Measurements from ENCODE around the gene ACBD7. TPM values are rescaled to one million over a fixed set of nuclear protein-coding genes. Genes with fewer than 3 reads are reported as not detected.

ACBD7 gene
- total and polyA plus RNA-seq, 9 of the 15 experiments (the other 6 are each of a cell fraction or from before 2014, with no cell fraction given), result 0.21 to 3.2 (median 0.84) TPM

DNA sequence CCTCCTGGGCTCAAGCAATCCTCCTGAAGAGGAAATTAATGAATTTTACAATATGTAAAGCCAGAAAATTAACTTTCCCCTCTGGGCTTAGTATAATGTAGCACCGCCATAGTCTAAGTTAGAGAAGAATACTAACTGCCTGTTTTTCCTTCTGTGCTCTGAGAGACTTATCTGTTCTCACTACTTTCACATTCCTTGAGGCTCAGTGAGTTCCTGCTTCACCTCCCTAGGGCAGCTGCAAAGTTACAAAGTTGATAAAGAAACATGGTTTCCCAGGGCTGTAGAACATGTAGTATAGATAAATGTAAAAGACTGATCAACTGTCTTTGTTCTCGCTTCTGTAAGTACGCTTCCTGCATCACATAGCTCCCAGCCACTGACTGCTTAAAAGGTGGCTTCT is 60.8 kb downstream of the ACBD7 start:
- 2% methylated on average over 3 of the region's 3 CpGs for WGBS (ENCODE audit: insufficient coverage, low coverage, missing lambda C conversion rate)

More for the DNA sequence above, 60.8 kb downstream of the ACBD7 start:
- H3K27ac ChIP-seq (ENCODE audit: extremely low read depth, low read depth, low read length), result no peak overlapping the region
- H3K9ac ChIP-seq (ENCODE audit: insufficient read depth in 1 of 2, low read depth in 2 of 2, low read length in 2 of 2), result no peak overlapping the region
- H3K4me1 ChIP-seq (replicated peaks in 1 of 2; ENCODE audit: control insufficient read depth in 2 of 2, insufficient read depth in 2 of 2, low read length in 2 of 2), result peaks cover 0 to 5% of the 10 kb centered on the region in 2 experiments; a peak in 2 of 5 replicates
- DNase-seq (ENCODE audit: extremely low read depth in 1 of 4, low spot score in 3 of 4), result peak in 1 of 4 experiments; percentile 41
- BruUV-seq (replicated peaks), result no TSS peak
- POLR2A ChIA-PET, result no interaction called here
- H4K20me1 ChIP-seq (replicated peaks; ENCODE audit: control insufficient read depth, insufficient read depth, low read length), result no peaks in the 10 kb centered on the region
- in situ Hi-C loops (cut with MboI) (no loop called here), intact Hi-C loops (cut with micrococcal nuclease) (no loop called here)
- no peaks in the 10 kb centered on the region for H3K9me3 ChIP-seq (replicated peaks; ENCODE audit: control insufficient read depth, insufficient read depth, low read depth, low read length)
- H2AFZ ChIP-seq (ENCODE audit: low read depth, low read length), result peak overlapping the region; percentile 35; the same call in 1 of the 2 replicates
- TF ChIP-seq, protein P1, sequence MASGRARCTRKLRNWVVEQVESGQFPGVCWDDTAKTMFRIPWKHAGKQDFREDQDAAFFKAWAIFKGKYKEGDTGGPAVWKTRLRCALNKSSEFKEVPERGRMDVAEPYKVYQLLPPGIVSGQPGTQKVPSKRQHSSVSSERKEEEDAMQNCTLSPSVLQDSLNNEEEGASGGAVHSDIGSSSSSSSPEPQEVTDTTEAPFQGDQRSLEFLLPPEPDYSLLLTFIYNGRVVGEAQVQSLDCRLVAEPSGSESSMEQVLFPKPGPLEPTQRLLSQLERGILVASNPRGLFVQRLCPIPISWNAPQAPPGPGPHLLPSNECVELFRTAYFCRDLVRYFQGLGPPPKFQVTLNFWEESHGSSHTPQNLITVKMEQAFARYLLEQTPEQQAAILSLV (tag; IDR thresholded peaks at IDR 0.05), result no peak
- TF ChIP-seq RBFOX2 (IDR thresholded peaks at IDR 0.05; ENCODE audit: low read depth, low read length) (no peak), ETS2 (tag; IDR thresholded peaks at IDR 0.05; ENCODE audit: borderline replicate concordance, poor library complexity, severe bottlenecking) (no peak), CBFA2T3 (IDR thresholded peaks at IDR 0.05) (0 out of 2 replicates have a peak, but pooled peaks have one; percentile 20), BCOR (IDR thresholded peaks at IDR 0.05) (no peak), TCF3 (CRISPR knock-in tag; IDR thresholded peaks at IDR 0.05) (peak; percentile 47), GTF2F1 (IDR thresholded peaks at IDR 0.05; ENCODE audit: low read depth, low read length) (no peak)
- TF ChIP-seq, protein P2, sequence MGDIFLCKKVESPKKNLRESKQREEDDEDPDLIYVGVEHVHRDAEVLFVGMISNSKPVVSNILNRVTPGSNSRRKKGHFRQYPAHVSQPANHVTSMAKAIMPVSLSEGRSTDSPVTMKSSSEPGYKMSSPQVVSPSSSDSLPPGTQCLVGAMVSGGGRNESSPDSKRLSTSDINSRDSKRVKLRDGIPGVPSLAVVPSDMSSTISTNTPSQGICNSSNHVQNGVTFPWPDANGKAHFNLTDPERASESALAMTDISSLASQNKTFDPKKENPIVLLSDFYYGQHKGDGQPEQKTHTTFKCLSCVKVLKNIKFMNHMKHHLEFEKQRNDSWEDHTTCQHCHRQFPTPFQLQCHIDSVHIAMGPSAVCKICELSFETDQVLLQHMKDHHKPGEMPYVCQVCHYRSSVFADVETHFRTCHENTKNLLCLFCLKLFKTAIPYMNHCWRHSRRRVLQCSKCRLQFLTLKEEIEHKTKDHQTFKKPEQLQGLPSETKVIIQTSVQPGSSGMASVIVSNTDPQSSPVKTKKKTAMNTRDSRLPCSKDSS (IDR thresholded peaks at IDR 0.05; ENCODE audit: low read depth, partially characterized antibody), result no peak
- no peaks in the 10 kb centered on the region; a peak in 1 of 5 replicates for H3K27me3 ChIP-seq (ENCODE audit: control insufficient read depth in 2 of 2, insufficient read depth in 2 of 2, low read length in 2 of 2)
- no peaks in the 10 kb centered on the region for H3K36me3 ChIP-seq (ENCODE audit: control insufficient read depth, insufficient read depth, low read length)
- FAIRE-seq, result no peak
- H3K4me2 ChIP-seq (ENCODE audit: insufficient read depth, low read length), result no peak overlapping the region
- no peak overlapping the region for H3K4me3 ChIP-seq
- H3K9me1 ChIP-seq (ENCODE audit: control insufficient read depth, insufficient read depth, low read length), result no peaks in the 10 kb centered on the region
- H3K79me2 ChIP-seq (ENCODE audit: control insufficient read depth, insufficient read depth, low read length), result no peaks in the 10 kb centered on the region
- CTCF ChIA-PET (ENCODE audit: low intra/inter-chr PET ratio), result no interaction called here
- no peak for ATAC-seq

Other genes starting within 250 kb of the ACBD7 start
- 26.4 and 28.1 TPM in 2 replicates for gene SUV39H2, start 209.9 kb downstream of the ACBD7 start, total RNA-seq (2014; rRNA removed)
- 49.6 and 53.5 TPM in 2 replicates for gene SUV39H2, start 209.9 kb downstream of the ACBD7 start, total RNA-seq (2014; rRNA removed; fragmentation: Illumina TruSeq; extraction: Trizol)
- gene SUV39H2, start 209.9 kb downstream of the ACBD7 start, total RNA-seq (2015; rRNA removed; fragmentation: Illumina TruSeq; extraction: Trizol), result 37.5 and 41.3 TPM in 2 replicates
- 32.6 and 36.6 TPM in 2 replicates for gene SUV39H2, start 209.9 kb downstream of the ACBD7 start, total RNA-seq (2021)
- 28.3 and 40.6 TPM in 2 replicates for gene SUV39H2, start 209.9 kb downstream of the ACBD7 start, polyA plus RNA-seq (2011; rRNA removed)
- gene SUV39H2, start 209.9 kb downstream of the ACBD7 start, polyA plus RNA-seq (2014; fragmentation: Illumina TruSeq; extraction: Trizol), result 38.4 and 54.3 TPM in 2 replicates
- gene SUV39H2, start 209.9 kb downstream of the ACBD7 start, polyA plus RNA-seq (2014; fragmentation: Nextera tagmentation; extraction: Ambion mirVana), result 10 to 100 TPM; 41.7 to 45.7 TPM
- gene SUV39H2, start 209.9 kb downstream of the ACBD7 start, polyA plus RNA-seq (2014; rRNA removed), result 24.1 and 27.0 TPM in 2 replicates
- gene DCLRE1C, start 134.7 kb downstream of the ACBD7 start, total RNA-seq (2014; rRNA removed), result 8.8 and 10.5 TPM in 2 replicates
- gene DCLRE1C, start 134.7 kb downstream of the ACBD7 start, total RNA-seq (2014; rRNA removed; fragmentation: Illumina TruSeq; extraction: Trizol), result 21.4 and 22.2 TPM in 2 replicates
- gene DCLRE1C, start 134.7 kb downstream of the ACBD7 start, total RNA-seq (2015; rRNA removed; fragmentation: Illumina TruSeq; extraction: Trizol), result 19.5 and 19.6 TPM in 2 replicates
- gene DCLRE1C, start 134.7 kb downstream of the ACBD7 start, total RNA-seq (2021), result 10.5 and 13.0 TPM in 2 replicates
- gene DCLRE1C, start 134.7 kb downstream of the ACBD7 start, polyA plus RNA-seq (2011; rRNA removed), result 7.6 and 10.5 TPM in 2 replicates
- 13.9 and 15.5 TPM in 2 replicates for gene DCLRE1C, start 134.7 kb downstream of the ACBD7 start, polyA plus RNA-seq (2014; fragmentation: Illumina TruSeq; extraction: Trizol)
- 10 to 100 TPM; 15.6 to 22.0 TPM for gene DCLRE1C, start 134.7 kb downstream of the ACBD7 start, polyA plus RNA-seq (2014; fragmentation: Nextera tagmentation; extraction: Ambion mirVana)
- 8.3 and 10.0 TPM in 2 replicates for gene DCLRE1C, start 134.7 kb downstream of the ACBD7 start, polyA plus RNA-seq (2014; rRNA removed)
- gene MEIG1, start 129.4 kb downstream of the ACBD7 start, total RNA-seq (2014; rRNA removed), result 1.7 TPM in 1 of 2 replicates, not detected in the other
- gene MEIG1, start 129.4 kb downstream of the ACBD7 start, total RNA-seq (2014; rRNA removed; fragmentation: Illumina TruSeq; extraction: Trizol), result 0.58 TPM in 1 of 2 replicates, not detected in the other
- not detected in 2 replicates for gene MEIG1, start 129.4 kb downstream of the ACBD7 start, total RNA-seq (2015; rRNA removed; fragmentation: Illumina TruSeq; extraction: Trizol)
- gene MEIG1, start 129.4 kb downstream of the ACBD7 start, total RNA-seq (2021), result not detected in 2 replicates
- 0.51 TPM in 1 of 2 replicates, not detected in the other for gene MEIG1, start 129.4 kb downstream of the ACBD7 start, polyA plus RNA-seq (2011; rRNA removed)
- 0.42 TPM in 1 of 2 replicates, not detected in the other for gene MEIG1, start 129.4 kb downstream of the ACBD7 start, polyA plus RNA-seq (2014; fragmentation: Illumina TruSeq; extraction: Trizol)
- under 1 TPM; 0.50 to 0.77 TPM for gene MEIG1, start 129.4 kb downstream of the ACBD7 start, polyA plus RNA-seq (2014; fragmentation: Nextera tagmentation; extraction: Ambion mirVana)
- 0.19 and 0.78 TPM in 2 replicates for gene MEIG1, start 129.4 kb downstream of the ACBD7 start, polyA plus RNA-seq (2014; rRNA removed)
- gene OLAH, start 44.8 kb downstream of the ACBD7 start, total RNA-seq (2014; rRNA removed), result not detected in 2 replicates
- 0.11 and 0.26 TPM in 2 replicates for gene OLAH, start 44.8 kb downstream of the ACBD7 start, total RNA-seq (2014; rRNA removed; fragmentation: Illumina TruSeq; extraction: Trizol)
- gene OLAH, start 44.8 kb downstream of the ACBD7 start, total RNA-seq (2015; rRNA removed; fragmentation: Illumina TruSeq; extraction: Trizol), result 0.22 TPM in 1 of 2 replicates, not detected in the other
- not detected in 2 replicates for gene OLAH, start 44.8 kb downstream of the ACBD7 start, total RNA-seq (2021)
- 0.11 TPM in 1 of 2 replicates, not detected in the other for gene OLAH, start 44.8 kb downstream of the ACBD7 start, polyA plus RNA-seq (2011; rRNA removed)
- 0.15 TPM in 1 of 2 replicates, not detected in the other for gene OLAH, start 44.8 kb downstream of the ACBD7 start, polyA plus RNA-seq (2014; fragmentation: Illumina TruSeq; extraction: Trizol)
- under 1 TPM; 0.13 to 0.45 TPM for gene OLAH, start 44.8 kb downstream of the ACBD7 start, polyA plus RNA-seq (2014; fragmentation: Nextera tagmentation; extraction: Ambion mirVana)
- 0.21 and 0.58 TPM in 2 replicates for gene OLAH, start 44.8 kb downstream of the ACBD7 start, polyA plus RNA-seq (2014; rRNA removed)
- 27.8 and 30.9 TPM in 2 replicates for gene RPP38, start 8.6 kb upstream of the ACBD7 start, total RNA-seq (2014; rRNA removed)
- 31.7 and 34.5 TPM in 2 replicates for gene RPP38, start 8.6 kb upstream of the ACBD7 start, total RNA-seq (2014; rRNA removed; fragmentation: Illumina TruSeq; extraction: Trizol)
- 32.6 and 33.8 TPM in 2 replicates for gene RPP38, start 8.6 kb upstream of the ACBD7 start, total RNA-seq (2015; rRNA removed; fragmentation: Illumina TruSeq; extraction: Trizol)
- gene RPP38, start 8.6 kb upstream of the ACBD7 start, total RNA-seq (2021), result 26.3 and 26.9 TPM in 2 replicates
- 30.3 and 39.4 TPM in 2 replicates for gene RPP38, start 8.6 kb upstream of the ACBD7 start, polyA plus RNA-seq (2011; rRNA removed)
- gene RPP38, start 8.6 kb upstream of the ACBD7 start, polyA plus RNA-seq (2014; fragmentation: Illumina TruSeq; extraction: Trizol), result 48.6 and 58.6 TPM in 2 replicates
- gene RPP38, start 8.6 kb upstream of the ACBD7 start, polyA plus RNA-seq (2014; fragmentation: Nextera tagmentation; extraction: Ambion mirVana), result 10 to 100 TPM; 33.5 to 38.6 TPM
- gene RPP38, start 8.6 kb upstream of the ACBD7 start, polyA plus RNA-seq (2014; rRNA removed), result 35.5 and 36.3 TPM in 2 replicates
- gene NMT2, start 79.9 kb upstream of the ACBD7 start, total RNA-seq (2014; rRNA removed), result 10.9 and 12.7 TPM in 2 replicates
- 15.0 and 15.3 TPM in 2 replicates for gene NMT2, start 79.9 kb upstream of the ACBD7 start, total RNA-seq (2014; rRNA removed; fragmentation: Illumina TruSeq; extraction: Trizol)
- gene NMT2, start 79.9 kb upstream of the ACBD7 start, total RNA-seq (2015; rRNA removed; fragmentation: Illumina TruSeq; extraction: Trizol), result 15.3 and 15.9 TPM in 2 replicates
- gene NMT2, start 79.9 kb upstream of the ACBD7 start, total RNA-seq (2021), result 10.8 and 12.3 TPM in 2 replicates
- 5.2 and 6.4 TPM in 2 replicates for gene NMT2, start 79.9 kb upstream of the ACBD7 start, polyA plus RNA-seq (2011; rRNA removed)
- 12.8 and 14.7 TPM in 2 replicates for gene NMT2, start 79.9 kb upstream of the ACBD7 start, polyA plus RNA-seq (2014; fragmentation: Illumina TruSeq; extraction: Trizol)
- 1 to 10 TPM; 6.9 to 8.4 TPM for gene NMT2, start 79.9 kb upstream of the ACBD7 start, polyA plus RNA-seq (2014; fragmentation: Nextera tagmentation; extraction: Ambion mirVana)
- gene NMT2, start 79.9 kb upstream of the ACBD7 start, polyA plus RNA-seq (2014; rRNA removed), result 8.5 and 9.1 TPM in 2 replicates